HL-60/S4 (cell line): ENCODE data around the gene CDH13.

Experiments
- in situ Hi-C: fragments of 300-500 bp; cut with MboI; formaldehyde crosslinking; loops from 2 replicates; pipeline ENCODE4 v1.14.3; 2022; ENCODE audit warnings: low sequenced_read_pairs

Gene CDH13

DNA sequence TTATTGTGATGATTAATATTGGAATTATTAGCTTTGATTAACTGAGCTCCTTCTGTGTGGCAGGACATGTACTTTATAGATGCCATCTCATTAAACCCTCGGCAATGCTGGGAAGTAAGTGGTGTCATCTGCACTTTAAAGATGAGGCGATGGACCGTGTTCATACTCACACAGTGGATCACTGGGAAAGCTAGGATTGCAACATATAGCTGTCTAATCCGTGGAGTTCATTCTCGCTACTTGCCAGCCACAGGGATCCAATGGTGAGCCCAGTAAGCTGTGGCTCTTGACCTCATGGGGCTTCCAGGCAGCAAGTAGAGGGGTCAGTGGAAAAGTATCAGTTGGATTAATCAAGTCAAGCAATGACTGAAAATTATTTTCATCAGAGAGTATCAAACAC, 587.9 kb downstream of the CDH13 start:
- in situ Hi-C loops = no loop called here

DNA sequence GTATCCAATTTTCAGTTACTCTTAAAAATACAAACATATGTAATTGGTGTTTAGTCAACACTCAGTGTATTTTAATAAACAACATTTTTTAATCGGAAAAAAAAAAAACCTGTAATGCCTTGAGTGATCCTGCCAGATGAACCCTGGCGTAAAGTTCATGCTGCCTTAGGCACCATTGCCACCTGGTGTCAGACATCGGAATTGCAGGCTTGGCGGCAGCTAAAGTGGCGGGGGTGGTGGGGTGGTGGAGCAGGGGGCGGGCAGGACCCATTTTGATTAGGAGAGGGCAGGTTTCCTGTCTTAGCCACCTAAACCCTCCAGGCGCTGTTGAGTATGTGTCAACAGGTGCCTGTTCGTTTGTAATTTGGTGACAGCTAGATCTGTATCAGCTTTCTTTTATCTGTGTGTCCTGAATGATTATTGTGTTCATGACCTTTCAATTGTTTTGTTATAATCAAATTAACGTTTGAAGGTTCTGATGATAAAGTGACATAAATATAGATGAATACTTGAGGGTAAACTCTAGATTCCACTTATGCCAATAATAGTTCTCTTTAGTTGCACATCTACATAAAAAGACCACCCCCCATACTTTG, 588.7 kb downstream of the CDH13 start:
- in situ Hi-C loops = no loop called here

DNA sequence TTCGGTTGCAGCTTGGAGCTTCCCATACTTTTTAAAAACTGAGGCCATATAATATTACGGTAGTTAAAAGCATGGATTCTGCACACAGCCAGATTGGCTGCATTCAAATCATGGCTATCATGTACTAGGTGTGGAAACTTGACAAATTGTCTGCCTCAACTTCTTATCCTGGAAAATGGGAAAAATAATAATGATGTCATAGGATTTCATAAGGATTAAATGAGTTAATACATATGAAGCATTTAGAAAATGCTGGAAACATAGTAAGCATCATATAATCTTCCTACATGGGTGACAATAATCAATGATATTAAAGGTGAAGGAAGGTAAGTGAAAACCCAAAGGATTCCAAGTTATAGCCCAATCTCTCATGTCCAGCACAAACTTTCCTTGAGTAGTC, 592.5 kb downstream of the CDH13 start:
- in situ Hi-C loops = no loop called here

DNA sequence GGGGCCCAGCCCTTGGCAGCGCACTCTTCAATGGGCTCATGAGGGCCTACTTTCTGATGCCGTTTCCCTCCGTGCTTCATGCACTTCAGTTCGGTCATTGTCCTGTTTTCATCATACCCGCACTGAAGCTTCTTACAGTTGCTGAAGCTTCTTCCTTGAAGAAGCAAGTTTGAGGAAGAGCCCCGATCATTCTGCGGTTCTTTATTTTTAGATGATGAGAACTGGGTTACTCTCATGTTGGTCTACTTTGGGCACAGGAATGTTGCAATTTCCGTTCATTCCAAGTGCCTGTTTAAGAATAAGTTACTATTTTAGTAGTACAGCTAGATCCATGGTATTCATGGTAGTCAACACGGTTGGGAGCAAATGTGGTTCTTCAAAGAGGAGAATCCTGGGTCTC, 593.3 kb downstream of the CDH13 start:
- in situ Hi-C loops = no loop called here

DNA sequence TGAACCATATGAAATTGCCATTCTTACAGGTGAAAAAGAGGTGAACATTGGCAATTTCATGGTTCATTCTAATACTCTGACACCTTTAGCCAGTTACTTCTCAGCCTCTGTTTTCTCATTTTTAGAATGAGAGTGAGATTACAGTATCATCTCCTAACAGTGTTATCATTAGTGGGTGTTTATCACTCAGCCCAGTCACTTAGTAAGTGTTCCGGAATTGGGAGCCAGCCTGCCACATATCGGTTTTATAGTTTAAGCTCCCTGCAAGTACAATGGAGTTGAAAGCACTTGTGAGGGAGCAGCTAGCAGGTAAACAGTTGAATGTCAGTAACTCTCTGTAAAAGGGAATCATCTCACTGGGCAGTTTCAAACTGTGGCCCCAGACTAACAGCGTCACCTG, 597.9 kb downstream of the CDH13 start:
- in situ Hi-C loops = no loop called here

DNA sequence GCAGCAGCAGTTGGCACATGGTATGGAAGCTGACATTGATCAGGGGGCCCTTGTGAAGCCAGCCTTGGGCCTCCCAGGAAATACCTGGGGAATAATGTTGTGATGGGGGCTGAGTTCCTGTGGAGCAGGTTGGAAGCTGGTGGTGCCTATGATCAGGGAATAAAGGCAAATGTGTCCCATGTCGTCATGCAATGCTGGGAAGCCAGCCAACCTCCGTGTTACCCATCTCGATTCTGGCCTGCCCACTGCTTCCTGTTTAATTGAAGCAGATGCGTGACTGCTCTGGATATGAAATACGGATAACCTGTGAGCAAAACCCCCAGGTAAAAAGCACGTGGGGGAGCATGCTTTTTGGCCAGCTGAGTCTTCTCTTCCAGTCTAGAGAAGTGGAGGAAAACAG, 600.6 kb downstream of the CDH13 start:
- in situ Hi-C loops = no loop called here

DNA sequence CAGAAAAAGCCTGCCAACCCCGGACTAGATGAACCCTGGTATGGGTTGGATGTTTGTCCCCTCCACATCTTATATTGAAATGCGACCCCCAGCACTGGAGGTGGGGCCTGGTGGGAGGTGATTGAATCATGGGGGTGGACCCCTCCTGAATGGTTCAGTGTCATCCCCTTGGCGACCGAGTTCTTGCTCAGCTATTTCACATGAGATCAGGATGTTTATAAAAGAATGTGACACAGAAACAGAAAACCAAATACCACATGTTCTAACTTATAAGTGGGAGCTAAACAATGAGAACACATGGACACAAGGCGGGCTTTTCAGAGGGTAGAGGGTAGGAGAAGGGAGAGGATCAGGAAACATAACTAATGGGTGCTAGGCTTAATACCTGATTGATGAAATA, 605.0 kb downstream of the CDH13 start:
- in situ Hi-C loops = no loop called here

DNA sequence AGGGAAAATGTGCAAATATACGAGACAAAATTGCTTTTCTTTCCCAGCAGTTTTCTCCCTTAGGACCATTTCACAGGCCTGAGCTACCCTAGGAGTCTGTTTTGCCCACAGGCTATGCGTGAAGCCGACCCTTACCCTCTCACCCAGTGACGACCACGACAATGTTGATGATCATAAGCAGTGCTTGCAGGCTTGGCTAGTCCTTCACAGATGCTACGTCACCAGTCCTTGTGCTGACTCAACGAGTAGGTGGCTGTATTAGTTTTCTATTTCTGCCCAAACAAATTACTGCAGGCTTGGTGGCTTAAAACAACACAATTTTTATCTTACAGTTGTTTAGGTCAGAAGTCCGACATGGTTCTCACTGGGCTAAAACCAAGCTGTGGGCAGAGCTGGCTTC, 606.4 kb downstream of the CDH13 start:
- in situ Hi-C loops = no loop called here

DNA sequence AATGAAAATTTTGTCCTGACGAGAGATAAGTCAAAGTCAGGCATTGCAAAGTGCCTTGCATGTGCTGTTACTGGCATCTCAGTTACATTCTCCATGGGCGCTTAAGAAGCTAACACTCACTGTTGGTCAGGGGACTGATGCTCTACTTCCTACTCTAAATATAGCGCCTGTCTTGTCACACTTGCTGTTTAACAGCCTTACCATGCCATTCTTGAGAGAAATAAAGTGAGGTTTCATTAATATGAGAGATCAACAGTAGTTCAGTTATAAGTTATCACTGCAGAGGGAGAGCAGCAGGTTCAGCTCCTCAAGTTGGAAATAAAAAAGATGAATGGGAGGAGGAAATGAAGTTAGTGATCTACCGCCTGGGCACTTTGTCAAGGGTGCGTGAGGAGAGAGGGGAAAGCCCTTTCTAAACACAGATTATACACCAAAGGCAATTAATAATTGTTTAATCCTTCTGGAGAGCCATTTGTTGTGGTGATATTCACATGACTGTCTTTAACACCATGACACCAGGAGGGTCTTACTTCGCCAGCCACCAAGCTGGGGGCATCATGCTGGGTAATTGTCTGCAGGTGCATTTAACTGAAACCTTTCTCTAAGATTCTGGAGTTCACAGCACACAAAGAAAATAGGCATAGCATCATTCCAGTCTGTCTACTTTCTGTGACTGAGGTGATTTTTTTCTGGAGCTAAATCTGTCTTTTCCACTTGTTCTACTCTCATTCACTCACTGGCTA, 612.4 kb downstream of the CDH13 start:
- in situ Hi-C loops = no loop called here

DNA sequence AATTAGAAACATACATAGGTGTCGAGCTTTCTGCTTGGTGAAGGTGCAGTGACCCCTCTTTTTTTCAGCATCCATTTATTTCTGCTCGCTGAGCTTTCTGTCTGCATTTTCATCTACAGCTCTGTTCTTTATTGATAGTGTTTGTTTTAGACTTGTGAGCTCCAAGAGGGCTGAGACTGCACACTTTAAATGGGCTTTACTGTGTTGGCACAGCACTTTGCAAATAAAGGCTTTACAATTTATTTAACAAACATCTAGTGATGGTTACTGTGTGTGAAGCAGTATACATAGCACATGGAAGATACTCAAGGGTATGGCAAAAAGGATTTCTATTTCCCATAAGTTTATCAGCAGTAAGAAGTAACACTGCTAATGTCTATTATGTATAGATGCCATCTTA, 617.3 kb downstream of the CDH13 start:
- in situ Hi-C loops = no loop called here

DNA sequence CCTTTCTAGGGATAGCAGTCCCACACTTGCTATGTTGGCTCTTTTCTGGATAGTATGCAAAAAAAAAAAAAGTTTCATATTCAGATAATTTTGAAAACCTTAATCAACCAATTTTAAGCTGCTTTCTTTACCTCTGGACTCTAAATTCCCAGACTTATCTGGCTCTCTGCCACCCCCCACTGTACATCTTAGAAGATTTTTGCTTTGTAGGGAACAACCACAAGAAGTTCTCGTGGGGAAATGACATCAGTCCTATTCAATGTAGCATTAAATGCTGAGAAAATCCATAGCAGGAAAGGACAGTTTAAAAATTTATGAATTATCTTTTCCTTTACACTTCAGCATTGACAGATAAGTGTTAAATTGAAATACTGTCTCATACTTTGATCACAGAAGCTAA, 618.3 kb downstream of the CDH13 start:
- in situ Hi-C loops = no loop called here

DNA sequence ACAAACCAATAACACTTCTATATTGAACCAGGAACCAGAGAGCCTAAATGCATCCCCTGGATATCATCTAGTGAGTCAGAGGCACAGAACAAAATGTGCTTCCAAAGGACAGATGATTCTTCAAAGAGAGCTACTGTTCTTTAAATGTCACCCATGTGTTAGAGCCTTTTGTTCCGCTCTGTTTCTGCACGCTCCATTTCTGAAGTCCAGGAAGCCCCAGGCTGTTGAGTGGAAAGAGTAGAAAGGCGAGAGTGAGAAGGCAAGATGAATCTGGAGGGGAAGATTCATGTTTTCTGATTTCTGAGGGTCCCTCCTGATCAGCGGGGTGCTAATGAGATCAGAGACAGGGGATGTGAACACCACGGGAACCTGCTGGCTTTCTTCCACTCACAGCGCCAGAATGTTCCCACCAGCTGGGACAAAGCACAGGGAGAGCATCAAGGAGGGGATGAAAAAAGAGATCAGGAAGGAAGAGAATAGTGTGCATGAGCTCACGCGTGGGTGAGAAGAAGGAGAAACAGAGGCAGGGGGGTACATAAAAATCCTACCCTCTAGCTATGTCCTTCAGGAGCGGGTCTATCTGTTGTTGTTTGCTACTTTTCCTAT, 621.1 kb downstream of the CDH13 start:
- in situ Hi-C loops = no loop called here

DNA sequence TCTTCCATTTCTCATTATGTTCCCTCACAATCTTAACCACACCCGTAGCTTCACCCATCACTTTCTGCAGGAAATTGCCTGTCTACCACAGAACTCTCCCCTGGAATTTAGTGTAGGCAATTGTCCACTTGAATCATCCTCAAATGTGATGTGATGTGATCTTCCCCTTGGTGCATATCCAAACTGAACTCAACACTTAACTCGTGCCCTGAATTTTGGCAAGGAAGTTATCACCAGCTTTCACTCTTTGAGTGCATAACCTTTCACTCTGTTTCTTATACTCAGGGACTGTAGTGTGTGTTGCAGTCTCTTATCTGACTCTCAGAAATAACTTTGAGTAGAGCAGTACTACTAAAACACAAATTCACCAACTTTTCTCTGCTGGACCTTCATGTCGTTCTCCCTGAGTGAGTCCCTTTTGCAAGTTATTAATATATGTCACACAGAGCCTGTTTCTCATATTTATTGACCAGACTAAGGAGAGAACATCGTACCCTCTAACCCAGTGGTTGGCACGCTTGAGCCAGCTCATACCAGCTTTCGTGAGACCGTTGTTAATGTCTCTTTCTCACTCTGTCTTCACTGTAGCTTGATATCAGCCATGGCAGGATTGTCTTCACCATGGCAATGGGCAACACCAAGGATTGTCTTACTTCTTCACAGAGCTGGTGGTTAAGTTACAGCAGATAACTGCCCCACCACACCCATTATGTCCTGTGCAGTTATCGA, 622.1 kb downstream of the CDH13 start:
- in situ Hi-C loops = no loop called here

DNA sequence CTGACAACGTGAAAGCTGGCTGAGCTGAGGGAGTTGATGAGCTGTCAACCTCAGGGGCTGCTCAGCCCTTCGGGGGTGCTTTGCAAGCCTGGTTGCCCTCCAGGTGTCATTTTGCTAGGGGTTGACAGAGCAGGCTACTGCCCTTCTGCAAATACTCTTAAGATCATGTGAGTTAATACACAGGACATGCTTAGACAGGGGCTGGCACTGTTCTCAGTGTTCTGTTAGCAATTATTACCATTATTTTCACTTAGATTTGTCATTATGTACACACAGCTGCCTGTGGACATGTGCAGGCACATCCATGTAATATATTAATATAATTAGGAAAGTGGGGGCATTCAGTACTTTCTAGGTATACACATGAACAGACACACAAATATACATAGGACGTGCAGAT, 626.8 kb downstream of the CDH13 start:
- in situ Hi-C loops = no loop called here

DNA sequence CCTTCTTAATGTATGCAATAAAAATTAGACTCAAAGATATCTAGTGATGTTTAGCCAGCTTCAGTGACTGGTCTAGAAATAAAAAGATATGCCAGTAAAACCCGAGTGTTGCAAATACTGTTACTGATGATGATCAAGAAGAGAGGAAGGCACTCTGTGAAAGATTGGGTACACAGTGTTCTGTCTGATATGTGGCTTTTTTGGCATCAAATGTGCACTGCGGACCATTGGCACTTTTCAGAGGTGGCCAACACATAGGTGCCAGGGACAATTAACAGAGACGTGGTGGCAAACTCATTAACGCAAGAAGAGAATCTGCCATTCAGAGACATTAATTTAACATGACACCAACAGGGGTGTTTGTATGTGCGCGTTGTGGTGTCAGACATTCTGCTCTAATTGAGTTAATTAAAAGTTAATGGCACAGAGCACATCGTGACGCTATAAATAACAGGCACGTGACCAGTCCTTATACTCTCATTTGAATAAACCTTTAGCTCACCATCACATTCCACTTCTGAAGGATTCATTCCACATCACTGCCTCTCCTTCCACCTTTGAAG, 631.7 kb downstream of the CDH13 start:
- in situ Hi-C loops = no loop called here

DNA sequence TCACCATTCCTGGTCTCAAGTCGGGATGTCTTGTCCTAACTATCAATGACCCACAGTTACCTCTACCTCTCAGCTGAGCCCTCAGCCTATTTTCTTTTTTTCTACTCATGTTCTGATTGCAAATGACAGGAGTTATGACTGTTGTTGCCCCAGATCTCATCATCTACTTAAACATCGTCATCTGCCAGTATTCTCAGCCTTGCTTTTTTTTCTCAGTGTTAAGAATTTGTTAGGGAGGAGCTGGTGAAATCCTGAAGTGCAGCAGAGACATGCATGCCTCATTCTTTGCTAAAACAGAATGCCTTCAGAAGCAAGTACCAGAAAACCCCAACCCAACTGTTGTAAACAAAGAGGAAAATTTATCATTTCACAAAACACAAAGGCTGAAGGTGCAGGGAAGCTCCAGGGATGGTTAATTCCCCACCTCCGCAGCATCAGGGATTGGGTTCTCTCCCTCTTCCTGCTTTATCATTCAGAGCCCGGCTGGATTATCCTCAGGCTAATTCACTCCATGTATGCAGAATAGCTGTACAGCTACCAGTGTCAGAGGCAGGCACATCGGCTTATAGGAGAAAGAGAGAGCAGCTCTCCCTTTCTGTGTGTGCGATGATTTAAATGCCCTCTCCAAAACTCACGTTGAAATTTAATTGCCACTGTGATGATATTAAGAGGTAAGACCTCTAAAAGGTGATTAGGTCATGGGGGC, 640.2 kb downstream of the CDH13 start:
- in situ Hi-C loops = no loop called here

DNA sequence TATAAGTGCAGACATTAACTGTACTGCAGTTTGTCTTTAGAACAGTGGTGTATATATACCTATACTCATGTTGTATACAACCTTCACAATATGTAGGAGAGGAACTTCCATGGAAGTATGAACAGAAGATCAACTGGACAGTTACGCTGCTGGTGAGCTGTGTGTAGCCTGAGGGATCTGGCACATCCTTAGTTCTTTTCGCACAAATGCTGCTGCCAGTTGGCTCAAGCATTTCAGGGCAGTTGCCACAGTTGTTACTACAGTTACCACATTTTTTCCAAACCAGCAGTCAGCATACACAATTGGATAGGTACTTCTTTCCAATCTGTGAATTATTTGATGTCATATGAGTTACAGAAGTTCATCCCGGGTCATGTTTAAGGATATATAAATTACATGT, 641.4 kb downstream of the CDH13 start:
- in situ Hi-C loops = no loop called here

DNA sequence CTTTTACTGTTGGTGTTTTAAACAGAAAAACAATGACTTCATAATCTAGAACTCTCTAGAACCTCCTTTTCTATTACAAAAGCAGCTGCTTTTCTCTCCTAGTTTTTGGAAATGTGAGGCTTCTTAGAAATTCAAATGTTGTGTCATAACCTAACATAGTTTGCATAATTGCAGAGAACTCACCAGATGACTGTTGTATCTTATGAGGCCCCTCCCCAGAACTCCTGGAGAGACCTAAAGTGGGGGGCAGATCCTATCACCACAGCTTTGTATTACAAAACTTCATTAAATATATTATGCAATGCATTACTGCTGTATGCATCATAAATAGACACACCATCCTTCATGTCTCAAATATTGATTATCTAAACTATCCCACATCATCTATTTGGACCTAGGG, 642.3 kb downstream of the CDH13 start:
- in situ Hi-C loops = no loop called here

DNA sequence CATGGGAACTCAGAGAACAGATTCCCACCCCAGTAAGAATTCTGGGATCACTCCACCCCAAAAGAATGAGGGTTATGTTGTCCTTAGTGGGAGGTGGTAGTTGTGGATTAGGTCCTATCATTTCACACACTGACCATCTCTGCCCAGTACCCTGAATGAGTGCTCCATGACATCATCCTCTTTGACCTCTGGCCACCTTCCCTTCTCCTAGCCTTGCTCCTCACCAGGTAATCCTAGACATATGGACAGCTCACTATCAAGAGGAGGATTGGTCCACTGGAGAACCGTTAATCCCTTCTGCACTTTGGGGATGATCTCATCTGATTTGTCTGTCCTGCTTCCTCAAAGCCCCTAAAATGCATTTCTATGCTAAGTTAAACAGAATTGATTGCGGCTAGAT, 642.8 kb downstream of the CDH13 start:
- in situ Hi-C loops = no loop called here

DNA sequence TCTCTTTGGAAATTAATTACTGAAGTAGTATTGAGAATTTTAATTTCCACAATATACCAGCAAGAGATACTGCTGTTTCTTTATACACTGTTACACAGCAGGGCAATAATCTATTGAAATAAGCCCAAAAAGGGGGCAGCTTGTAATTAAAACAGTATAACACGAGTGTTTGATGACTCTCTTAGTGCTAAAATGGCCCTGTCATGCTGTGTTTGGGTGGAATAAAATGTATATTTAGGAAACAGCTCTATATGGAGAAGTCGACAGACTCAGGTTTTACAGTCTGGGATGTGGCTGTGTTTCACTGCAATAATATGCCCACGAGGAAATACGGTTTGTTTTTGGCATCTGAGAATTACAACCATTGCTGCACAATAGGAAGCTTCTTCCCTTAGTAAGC, 643.3 kb downstream of the CDH13 start:
- in situ Hi-C loops = no loop called here

DNA sequence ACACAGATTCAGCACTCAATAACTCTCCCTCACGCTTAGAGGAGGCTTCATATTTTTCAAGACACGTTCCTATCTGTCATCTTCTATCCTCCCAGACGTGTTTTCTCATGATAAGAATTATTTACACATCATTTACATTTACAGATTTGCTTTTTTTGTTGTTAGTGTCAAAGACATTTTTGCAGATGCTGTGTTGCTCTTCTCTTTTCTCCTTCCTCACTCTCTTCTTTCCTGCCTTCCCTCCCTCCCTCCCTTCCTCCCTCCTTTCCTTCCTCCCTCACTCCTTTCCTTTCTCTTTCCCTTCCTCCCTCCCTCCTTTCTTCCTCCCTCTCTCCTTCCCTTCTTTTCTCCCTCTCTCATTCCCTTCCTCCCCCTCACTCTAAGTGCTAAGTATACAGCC, 643.9 kb downstream of the CDH13 start:
- in situ Hi-C loops = no loop called here
